Neural cell (in vitro differentiated cells): Measurements from ENCODE around the gene PEG3. TPM values are rescaled to one million over a fixed set of nuclear protein-coding genes. Genes with fewer than 3 reads are reported as not detected.

ENCODE experiments used
- H2AFZ ChIP-seq: fragments of 200-600, 300-800 bp; sonication (generic), shearing (Covaris generic); 2 replicates; pipeline ENCODE4 v1.6.0; 2014; ENCODE audit warnings: low read depth, mild to moderate bottlenecking, antibody characterized with exemption, low read length, moderate library complexity
- H3F3A ChIP-seq: fragments of 200-600 bp; shearing (Covaris generic); 2 replicates; pipeline ENCODE4 v1.6.1; 2016; ENCODE audit warnings: mild to moderate bottlenecking, moderate library complexity, mixed read lengths, antibody characterized with exemption, low read length; ENCODE audit not compliant: insufficient read depth, poor library complexity, severe bottlenecking
- H3K27ac ChIP-seq: fragments of 200-600, 300-800 bp; sonication (generic), shearing (Covaris generic); 2 replicates; pipeline ENCODE4 v1.5.1; 2014; ENCODE audit warnings: mild to moderate bottlenecking, low read length, moderate library complexity
- H3K27me3 ChIP-seq: fragments of 300-800, 200-600 bp; sonication (generic), shearing (Covaris generic); 2 replicates; pipeline ENCODE4 v1.6.0; 2014; ENCODE audit warnings: mild to moderate bottlenecking, low read depth, low read length, moderate library complexity; ENCODE audit not compliant: insufficient read depth
- H3K36me3 ChIP-seq: fragments of 300-800, 200-600 bp; sonication (generic), shearing (Covaris generic); 2 replicates; pipeline ENCODE4 v1.5.1; 2014; ENCODE audit warnings: mild to moderate bottlenecking, antibody characterized with exemption, low read length, moderate library complexity; ENCODE audit not compliant: insufficient read depth
- H3K4me2 ChIP-seq: fragments of 300-800, 200-600 bp; sonication (generic), shearing (Covaris generic); 2 replicates; pipeline ENCODE4 v1.6.0; 2014; ENCODE audit warnings: mild to moderate bottlenecking, low read length
- H3K4me3 ChIP-seq: fragments of 300-800, 200-600 bp; sonication (generic), shearing (Covaris generic); 2 replicates; pipeline ENCODE4 v1.5.1; 2014; ENCODE audit warnings: mild to moderate bottlenecking, low read length, moderate library complexity
- H3K79me2 ChIP-seq: fragments of 200-600 bp; shearing (Covaris generic); replicated peaks from 2 replicates; pipeline ENCODE4 v1.6.0; 2014; ENCODE audit warnings: mild to moderate bottlenecking, low read length, moderate library complexity; ENCODE audit not compliant: insufficient read depth
- H3K9ac ChIP-seq: fragments of 300-800, 200-600 bp; sonication (generic), shearing (Covaris generic); 2 replicates; pipeline ENCODE4 v1.6.1; 2016; ENCODE audit warnings: mild to moderate bottlenecking, low read length, mixed read lengths
- H3K9me2 ChIP-seq: fragments of 200-600 bp; shearing (Covaris generic); 2 replicates; pipeline ENCODE4 v1.6.1; 2016; ENCODE audit warnings: mild to moderate bottlenecking, low read length, mixed read lengths; ENCODE audit not compliant: insufficient read depth
- H3K9me3 ChIP-seq: fragments of 200-600, 300-800 bp; sonication (generic), shearing (Covaris generic); 2 replicates; pipeline ENCODE4 v1.6.1; 2016; ENCODE audit warnings: mild to moderate bottlenecking, mixed run types, low read length, moderate library complexity, mixed read lengths
- H4K20me1 ChIP-seq: fragments of 200-600 bp; shearing (Covaris generic); 2 replicates; pipeline ENCODE4 v1.6.1; 2016; ENCODE audit warnings: mild to moderate bottlenecking, mixed run types; ENCODE audit not compliant: insufficient read depth
- CTCF ChIP-seq: fragments of 450-650 bp; IDR thresholded peaks from 2 replicates; pipeline ENCODE4 v1.5.1; 2014; ENCODE audit warnings: antibody characterized with exemption, mild to moderate bottlenecking, moderate library complexity; ENCODE audit not compliant: poor library complexity, severe bottlenecking
- EP300 ChIP-seq: fragments of 450-650 bp; conservative IDR thresholded peaks from 2 replicates; pipeline ENCODE4 v1.6.1; 2014; ENCODE audit warnings: antibody characterized with exemption, mild to moderate bottlenecking, moderate library complexity; ENCODE audit not compliant: poor library complexity, severe bottlenecking
- EZH2 ChIP-seq: fragments of 200-600, 300-800 bp; shearing (Covaris generic), sonication (generic); IDR thresholded peaks from 2 replicates; pipeline ENCODE4 v1.6.1; 2014; ENCODE audit warnings: antibody characterized with exemption, low read length, borderline replicate concordance, mild to moderate bottlenecking; ENCODE audit not compliant: insufficient read depth, poor library complexity, severe bottlenecking
- MXI1 ChIP-seq: fragments of 450-650 bp; conservative IDR thresholded peaks from 2 replicates; pipeline ENCODE4 v1.6.1; 2014; ENCODE audit warnings: antibody characterized with exemption, mild to moderate bottlenecking; ENCODE audit not compliant: poor library complexity, severe bottlenecking
- POLR2AphosphoS5 ChIP-seq: IDR thresholded peaks from 2 replicates; pipeline ENCODE4 v1.6.1; 2012
- RAD21 ChIP-seq: fragments of 450-650 bp; conservative IDR thresholded peaks from 2 replicates; pipeline ENCODE4 v1.6.1; 2014; ENCODE audit warnings: antibody characterized with exemption, mild to moderate bottlenecking, moderate library complexity
- REST ChIP-seq: IDR thresholded peaks from 2 replicates; pipeline ENCODE4 v1.6.1; 2012; ENCODE audit warnings: borderline replicate concordance
- SMC3 ChIP-seq: fragments of 450-650 bp; conservative IDR thresholded peaks from 2 replicates; pipeline ENCODE4 v1.6.1; 2014; ENCODE audit warnings: antibody characterized with exemption, mild to moderate bottlenecking, moderate library complexity; ENCODE audit not compliant: poor library complexity
- TAF1 ChIP-seq: IDR thresholded peaks from 2 replicates; pipeline ENCODE4 v1.6.1; 2012; ENCODE audit warnings: low read depth
- polyA plus RNA-seq: library from polyadenylated mRNA; depleted of rRNA; stranded (reverse); fragments of >200 nt; gene quantifications from 2 replicates; pipeline ENCODE4 v1.2.3, GENCODE V29; 2014

The PEG3 gene
- polyA plus RNA-seq, 1 donor from 2014 or later: 0.06 TPM

GRCh38 chr19:56841193-56841543 is 642 bp upstream of the PEG3 start:
- Histone ChIP-seq H3K4me3 (no peak overlapping the region), H4K20me1 (no peaks in the 10 kb centered on the region), H2AFZ (no peak overlapping the region), H3F3A (no peaks in the 10 kb centered on the region), H3K36me3 (no peaks in the 10 kb centered on the region), H3K27ac (no peak overlapping the region), H3K9ac (no peak overlapping the region), H3K4me2 (no peak overlapping the region), H3K27me3 (no peaks in the 10 kb centered on the region), H3K79me2 (no peaks in the 10 kb centered on the region), H3K9me2 (no peaks in the 10 kb centered on the region), H3K9me3 (peaks cover 23% of the 10 kb centered on the region)
- TF ChIP-seq POLR2AphosphoS5 (no peak), MXI1 (no peak), SMC3 (no peak), TAF1 (no peak), RAD21 (no peak), REST (no peak), CTCF (no peak), EZH2 (no peak), EP300 (no peak)

GRCh38 chr19:56839652-56840450 is 675 bp downstream of the PEG3 start:
- Histone ChIP-seq H3F3A (no peaks in the 10 kb centered on the region), H3K27me3 (no peaks in the 10 kb centered on the region), H3K9me3 (peaks cover 23% of the 10 kb centered on the region), H3K79me2 (no peaks in the 10 kb centered on the region), H3K36me3 (no peaks in the 10 kb centered on the region), H3K9me2 (no peaks in the 10 kb centered on the region), H3K4me3 (no peak overlapping the region), H4K20me1 (no peaks in the 10 kb centered on the region), H3K4me2 (no peak overlapping the region), H2AFZ (no peak overlapping the region), H3K27ac (no peak overlapping the region), H3K9ac (no peak overlapping the region)
- TF ChIP-seq RAD21 (no peak), TAF1 (no peak), SMC3 (no peak), CTCF (no peak), EZH2 (no peak), EP300 (no peak), REST (no peak), MXI1 (no peak), POLR2AphosphoS5 (no peak)
